HFF-Myc (cell line): ENCODE measurements around the gene TSHR.
"Not testable (repeated sequence)": the region's sequence is repeated elsewhere in the genome, so short reads cannot be mapped to it uniquely, and the experiment has no call there.

ENCODE experiments used
- DNase-seq: peaks from one replicate; pipeline ENCODE4 v3.0.0-alpha.2; 2011; ENCODE audit warnings: low read depth; ENCODE audit errors: extremely low read depth
- H3K4me3 ChIP-seq: replicated peaks from 2 replicates; pipeline ENCODE4 v1.5.1; 2011; ENCODE audit warnings: low read depth, mild to moderate bottlenecking, control low read depth, low read length
- CTCF ChIP-seq: IDR thresholded peaks from 2 replicates; pipeline ENCODE4 v1.5.1; 2012; ENCODE audit warnings: mild to moderate bottlenecking, low read depth, low read length, control low read depth; ENCODE audit errors: missing control alignments

Gene TSHR

GRCh38 chr14:81023095-81023710 is 67.8 kb downstream of the TSHR start:
- DNase-seq = no peak
- TF ChIP-seq CTCF = no peak
- H3K4me3 ChIP-seq = no peak overlapping the region

GRCh38 chr14:81028461-81028860 is 73.0 kb downstream of the TSHR start:
- no peak overlapping the region for H3K4me3 ChIP-seq
- no peak for TF ChIP-seq CTCF
- DNase-seq = no peak

GRCh38 chr14:81031488-81031887 is 76.1 kb downstream of the TSHR start:
- H3K4me3 ChIP-seq = no peak overlapping the region
- no peak for TF ChIP-seq CTCF
- no peak for DNase-seq

GRCh38 chr14:81033698-81034240 is 78.3 kb downstream of the TSHR start:
- H3K4me3 ChIP-seq = no peak overlapping the region
- no peak for TF ChIP-seq CTCF
- DNase-seq = no peak

- TF ChIP-seq CTCF = no peak
- DNase-seq = no peak
These were observed 87.0 kb downstream of the TSHR start for GRCh38 chr14:81042438-81042837.

GRCh38 chr14:81051547-81051946 is 96.1 kb downstream of the TSHR start:
- DNase-seq = no peak
- no peak overlapping the region for H3K4me3 ChIP-seq
- TF ChIP-seq CTCF = no peak

More at GRCh38 chr14:81042438-81042837, 87.0 kb downstream of the TSHR start:
- no peak overlapping the region for H3K4me3 ChIP-seq

GRCh38 chr14:81054057-81054456 is 98.6 kb downstream of the TSHR start:
- not testable (repeated sequence) for H3K4me3 ChIP-seq, DNase-seq
